H1 (cell line): ENCODE results near the gene RIOK3. TPM values are rescaled to one million over a fixed set of nuclear protein-coding genes. Genes with fewer than 3 reads are reported as not detected.

ENCODE experiments used
- CHD7 ChIP-seq: fragments of 300-600 bp; sonication (generic); IDR thresholded peaks from 2 replicates; pipeline ENCODE4 v1.7.1; 2012; ENCODE audit warnings: low read length, moderate library complexity, mild to moderate bottlenecking, inconsistent platforms; ENCODE audit not compliant: insufficient replicate concordance
- JUND ChIP-seq: IDR thresholded peaks from 2 replicates; pipeline ENCODE4 v1.6.1; 2011; ENCODE audit warnings: mild to moderate bottlenecking, improper control_type of control experiment, low read length
- polyA plus RNA-seq, 7 experiments: library from polyadenylated mRNA; depleted of rRNA in 3 of 7; stranded (reverse) in 5 of 7; unstranded in 2 of 7; fragments of >200 nt in 5 of 7; fragments of 200-250 nt in 2 of 7; gene quantifications; 1 replicate in 5 of 7; 2 replicates in 1 of 7; 4 replicates in 1 of 7; pipeline versions ENCODE4 v1.2.1 to v1.2.3, GENCODE V29; 2011 to 2013; ENCODE audit warnings: missing spikeins in 2 of 7, mixed read lengths in 2 of 7
- total RNA-seq: library from RNA; stranded (reverse); fragmentation: NEBNext Ultra II Directional; extraction: Animal tissue kit (Norgen Biotek cat#: 25700); gene quantifications from 2 replicates; pipeline ENCODE4 v1.2.1, GENCODE V29; 2021

Gene RIOK3
- total and polyA plus RNA-seq, 2 of the 8 experiments (the other 6 are each of a cell fraction or from before 2014, with no cell fraction given), result 7.5 to 24.3 TPM

GRCh38 chr18:23459530-23459921 is 6.4 kb downstream of the RIOK3 start (continued):
- TF ChIP-seq CHD7 (no peak), JUND (no peak)
